H1 (cell line): ENCODE results near the gene TAMM41. TPM values are rescaled to one million over a fixed set of nuclear protein-coding genes. Genes with fewer than 3 reads are reported as not detected.

Source experiments
- CTCF ChIA-PET: fragments of 300-600 bp; sonication (Branson Sonifier 250); formaldehyde crosslinking; loops from one replicate; lab custom pipeline; 2021; ENCODE audit not compliant: partially characterized antibody; lab: Charles Lee
- POLR2A ChIA-PET: fragments of 300-600 bp; sonication (Branson Sonifier 250); formaldehyde crosslinking; loops from one replicate; lab custom pipeline; 2021; ENCODE audit warnings: inconsistent platforms; ENCODE audit not compliant: partially characterized antibody; lab: Charles Lee
- DNase-seq, 2 experiments: peaks; one replicate each; pipeline versions ENCODE4 v3.0.0 to v3.0.0-alpha.2; 2010 to 2022; ENCODE audit warnings: low spot score in 2 of 2, low read depth in 1 of 2, mixed read lengths in 1 of 2
- FAIRE-seq: peaks from 2 replicates; lab custom pipeline; 2011; peaks lifted over from hg19 to GRCh38; lab: Jason Lieb, UNC
- H2AFZ ChIP-seq: 2 replicates; pipeline ENCODE4 v1.8.1; 2012; ENCODE audit warnings: low read length, inconsistent platforms
- H2AK5ac ChIP-seq: 2 replicates; pipeline ENCODE4 v1.6.1; 2013; ENCODE audit warnings: low read depth, low read length
- H2BK120ac ChIP-seq: replicated peaks from 2 replicates; pipeline ENCODE3; 2013; ENCODE audit warnings: low read depth, low read length, inconsistent platforms
- H2BK12ac ChIP-seq: 2 replicates; pipeline ENCODE4 v1.6.1; 2013; ENCODE audit warnings: low read depth, low read length
- H2BK15ac ChIP-seq: 2 replicates; pipeline ENCODE4 v1.6.1; 2013; ENCODE audit warnings: low read length
- H2BK20ac ChIP-seq: 2 replicates; pipeline ENCODE4 v1.6.1; 2013; ENCODE audit warnings: low read length
- H2BK5ac ChIP-seq: 2 replicates; pipeline ENCODE4 v1.6.1; 2013; ENCODE audit warnings: low read depth, low read length
- H3K14ac ChIP-seq: 2 replicates; pipeline ENCODE4 v1.6.1; 2013; ENCODE audit warnings: inconsistent platforms; ENCODE audit not compliant: insufficient read length
- H3K18ac ChIP-seq: 2 replicates; pipeline ENCODE4 v1.6.1; 2013; ENCODE audit warnings: low read length; ENCODE audit errors: extremely low read depth
- H3K23ac ChIP-seq: 2 replicates; pipeline ENCODE4 v1.6.1; 2013; ENCODE audit warnings: inconsistent platforms; ENCODE audit not compliant: insufficient read length
- H3K23me2 ChIP-seq: 2 replicates; pipeline ENCODE4 v1.6.1; 2013; ENCODE audit warnings: low read depth, low read length
- H3K27ac ChIP-seq: 2 replicates; pipeline ENCODE4 v1.6.1; 2011; ENCODE audit warnings: low read depth, low read length, inconsistent platforms
- H3K27me3 ChIP-seq, 4 experiments: replicated peaks in 1 of 4; 1 replicate in 1 of 4; 2 replicates in 3 of 4; pipeline versions ENCODE4 v1.6.1 to v1.8.1; 2011 to 2013; ENCODE audit warnings: low read length in 3 of 4, mild to moderate bottlenecking in 3 of 4, inconsistent platforms in 2 of 4, mixed read lengths in 2 of 4, moderate library complexity in 1 of 4; ENCODE audit not compliant: control insufficient read depth in 3 of 4, insufficient read depth in 3 of 4; ENCODE audit errors: extremely low read depth in 1 of 4
- H3K36me3 ChIP-seq, 4 experiments: 2 replicates each; pipeline versions ENCODE4 v1.6.1 to v1.8.1; 2011 to 2013; ENCODE audit warnings: mild to moderate bottlenecking in 4 of 4, low read length in 3 of 4, moderate library complexity in 2 of 4, control low read depth in 1 of 4, inconsistent platforms in 1 of 4; ENCODE audit not compliant: insufficient read depth in 4 of 4, control insufficient read depth in 2 of 4
- H3K4ac ChIP-seq: replicated peaks from 2 replicates; pipeline ENCODE3; 2013; ENCODE audit warnings: low read length, low read depth, mixed read lengths, inconsistent platforms; ENCODE audit not compliant: insufficient read length
- H3K4me1 ChIP-seq, 4 experiments: replicated peaks in 1 of 4; 1 replicate in 1 of 4; 2 replicates in 3 of 4; pipeline versions ENCODE4 v1.6.1 to v1.8.1; 2011 to 2013; ENCODE audit warnings: low read length in 3 of 4, inconsistent platforms in 2 of 4, mixed read lengths in 1 of 4; ENCODE audit not compliant: insufficient read depth in 4 of 4, control insufficient read depth in 3 of 4
- H3K4me2 ChIP-seq, 2 experiments: 2 replicates each; pipeline versions ENCODE4 v1.6.1 to v1.8.1; 2011 to 2013; ENCODE audit warnings: low read depth in 2 of 2, low read length in 2 of 2, control low read depth in 1 of 2, inconsistent platforms in 1 of 2, mild to moderate bottlenecking in 1 of 2; ENCODE audit not compliant: insufficient read depth in 1 of 2
- H3K4me3 ChIP-seq, 4 experiments: fragments of 200-600, 300-600 bp in 1 of 4; sonication (generic), shearing (Covaris generic), sonication (Bioruptor Twin) in 1 of 4; 2 replicates each; pipeline versions ENCODE4 v1.5.1 to v1.8.1; 2011 to 2016; ENCODE audit warnings: low read length in 4 of 4, low read depth in 3 of 4, control low read depth in 2 of 4, inconsistent platforms in 2 of 4, mild to moderate bottlenecking in 2 of 4, mixed read lengths in 1 of 4, moderate library complexity in 1 of 4; ENCODE audit not compliant: insufficient read depth in 2 of 4; ENCODE audit errors: extremely low read depth in 1 of 4
- H3K56ac ChIP-seq: replicated peaks from 2 replicates; pipeline ENCODE3; 2013; ENCODE audit warnings: low read depth, mild to moderate bottlenecking, mixed read lengths, low read length, inconsistent platforms; ENCODE audit not compliant: insufficient read length
- H3K79me1 ChIP-seq: 2 replicates; pipeline ENCODE4 v1.6.1; 2013; ENCODE audit warnings: low read depth, low read length, control low read depth
- H3K79me2 ChIP-seq, 2 experiments: 2 replicates each; pipeline versions ENCODE4 v1.6.1 to v1.8.1; 2012 to 2013; ENCODE audit warnings: low read length in 2 of 2, mild to moderate bottlenecking in 2 of 2, inconsistent platforms in 1 of 2; ENCODE audit not compliant: insufficient read depth in 2 of 2, control insufficient read depth in 1 of 2
- H3K9ac ChIP-seq, 4 experiments: replicated peaks in 1 of 4; 1 replicate in 1 of 4; 2 replicates in 3 of 4; pipeline versions ENCODE4 v1.6.1 to v1.8.1; 2011 to 2013; ENCODE audit warnings: low read depth in 3 of 4, low read length in 3 of 4, control low read depth in 2 of 4, mild to moderate bottlenecking in 2 of 4, moderate library complexity in 2 of 4, inconsistent platforms in 1 of 4; ENCODE audit errors: extremely low read depth in 1 of 4
- H3K9me3 ChIP-seq, 2 experiments: 2 replicates each; pipeline versions ENCODE4 v1.6.1 to v1.8.1; 2012 to 2013; ENCODE audit warnings: mild to moderate bottlenecking in 2 of 2, moderate library complexity in 2 of 2, control low read depth in 1 of 2, inconsistent platforms in 1 of 2, low read depth in 1 of 2, low read length in 1 of 2, mixed read lengths in 1 of 2; ENCODE audit not compliant: insufficient read depth in 2 of 2
- H4K20me1 ChIP-seq, 2 experiments: replicated peaks in 1 of 2; 2 replicates each; pipeline versions ENCODE3 to v1.8.1; 2011 to 2013; ENCODE audit warnings: inconsistent platforms in 2 of 2, low read length in 2 of 2, mild to moderate bottlenecking in 1 of 2; ENCODE audit not compliant: insufficient read depth in 2 of 2, control insufficient read depth in 1 of 2
- H4K5ac ChIP-seq: 2 replicates; pipeline ENCODE4 v1.6.1; 2013; ENCODE audit warnings: low read length, low read depth, mixed read lengths, inconsistent platforms; ENCODE audit not compliant: insufficient read length
- H4K8ac ChIP-seq: 2 replicates; pipeline ENCODE4 v1.8.0; 2013; ENCODE audit warnings: mild to moderate bottlenecking, moderate library complexity, low read length, inconsistent platforms; ENCODE audit not compliant: insufficient read depth; ENCODE audit errors: extremely low read depth
- H4K91ac ChIP-seq: replicated peaks from 2 replicates; pipeline ENCODE3; 2013; ENCODE audit warnings: low read length, mixed read lengths, inconsistent platforms; ENCODE audit not compliant: insufficient read length
- EP300 ChIP-seq, 2 experiments: IDR thresholded peaks; 1 replicate in 1 of 2; 2 replicates in 1 of 2; pipeline ENCODE4 v1.6.1; 2011 to 2012; ENCODE audit warnings: low read depth in 2 of 2, low read length in 2 of 2, mild to moderate bottlenecking in 2 of 2, borderline replicate concordance in 1 of 2, inconsistent platforms in 1 of 2, moderate library complexity in 1 of 2
- WGBS, 2 experiments: shearing (Covaris generic) in 1 of 2; methylation state at CpG; one replicate each; pipeline versions ENCODE4 v1.1.6 to v1.1.7; 2013 to 2015; ENCODE audit warnings: low lambda C conversion rate in 2 of 2, mixed read lengths in 2 of 2, inconsistent platforms in 1 of 2, low coverage in 1 of 2, missing lambda C conversion rate in 1 of 2; ENCODE audit not compliant: insufficient replicate concordance in 2 of 2, insufficient coverage in 1 of 2, insufficient read length in 1 of 2; ENCODE audit errors: extremely low coverage in 1 of 2, missing lambda C conversion rate in 1 of 2; 5-methylcytosine and 5-hydroxymethylcytosine counted together
- polyA plus RNA-seq, 7 experiments: library from polyadenylated mRNA; depleted of rRNA in 3 of 7; stranded (reverse) in 5 of 7; unstranded in 2 of 7; fragments of >200 nt in 5 of 7; fragments of 200-250 nt in 2 of 7; gene quantifications; 1 replicate in 5 of 7; 2 replicates in 1 of 7; 4 replicates in 1 of 7; pipeline versions ENCODE4 v1.2.1 to v1.2.3, GENCODE V29; 2011 to 2013; ENCODE audit warnings: missing spikeins in 2 of 7, mixed read lengths in 2 of 7
- total RNA-seq: library from RNA; stranded (reverse); fragmentation: NEBNext Ultra II Directional; extraction: Animal tissue kit (Norgen Biotek cat#: 25700); gene quantifications from 2 replicates; pipeline ENCODE4 v1.2.1, GENCODE V29; 2021

TAMM41 gene
- total and polyA plus RNA-seq, 2 of the 8 experiments (the other 6 are each of a cell fraction or from before 2014, with no cell fraction given) = 16.9 to 22.5 TPM

DNA sequence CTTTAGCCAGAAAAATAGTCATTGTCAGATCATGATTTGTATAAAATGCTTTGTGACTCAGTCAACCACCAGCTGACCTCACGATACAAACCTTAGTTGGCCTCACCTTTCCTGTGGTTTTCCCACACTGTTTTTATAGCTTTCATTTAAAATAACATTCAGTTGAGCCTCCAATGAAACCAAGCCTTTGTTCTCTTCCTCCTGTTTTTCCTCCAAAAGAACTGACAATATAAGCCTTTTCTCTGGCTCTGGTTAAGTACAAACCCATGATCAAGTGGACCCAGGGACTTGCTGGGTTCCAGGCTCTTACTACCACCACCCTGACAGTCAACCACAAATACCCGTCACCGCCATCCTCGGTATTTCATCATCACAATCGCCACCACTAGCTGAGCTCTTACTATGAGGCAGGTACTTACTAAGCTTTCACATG is 81.7 kb downstream of the TAMM41 start:
- no peak overlapping the region for H2AK5ac ChIP-seq
- no peak overlapping the region for H2BK5ac ChIP-seq
- no peak overlapping the region for H3K56ac ChIP-seq
- no peak overlapping the region for H2BK120ac ChIP-seq
- H3K36me3 ChIP-seq = no peaks in the 10 kb centered on the region
- H3K27ac ChIP-seq = no peak overlapping the region
- H3K18ac ChIP-seq = no peak overlapping the region
- no peak overlapping the region; a peak in 2 of 8 replicates for H3K4me3 ChIP-seq
- WGBS, 2 experiments = 97% methylated on average over 5 of the region's 5 CpGs; no CpG with 5 or more reads in 1 of the 2 experiments
- H4K91ac ChIP-seq = no peak overlapping the region
- H2BK12ac ChIP-seq = no peak overlapping the region
- no peak overlapping the region for H3K9ac ChIP-seq
- no peak overlapping the region for H3K23ac ChIP-seq
- peaks cover 0 to 2% (median 0%) of the 10 kb centered on the region in 4 experiments; a peak in 2 of 7 replicates for H3K4me1 ChIP-seq
- no peak overlapping the region for H2BK20ac ChIP-seq
- no peaks in the 10 kb centered on the region for H3K23me2 ChIP-seq
- H3K9me3 ChIP-seq = no peaks in the 10 kb centered on the region
- no peak overlapping the region for H4K5ac ChIP-seq
- no peak overlapping the region for H3K4me2 ChIP-seq
- no peaks in the 10 kb centered on the region for H3K79me2 ChIP-seq
- no peaks in the 10 kb centered on the region for H3K79me1 ChIP-seq
- peaks cover 0 to under 1% (median 0%) of the 10 kb centered on the region in 4 experiments; a peak in 3 of 7 replicates for H3K27me3 ChIP-seq
- no peak overlapping the region for H3K4ac ChIP-seq
- no peak overlapping the region for H4K8ac ChIP-seq
- H4K20me1 ChIP-seq = no peaks in the 10 kb centered on the region
- no peak overlapping the region for H2BK15ac ChIP-seq
- no peak for DNase-seq
- H2AFZ ChIP-seq = no peak overlapping the region
- CTCF ChIA-PET = interaction anchor here (0.7 to 2.1 kb wide), 5 partner anchors 9 to 102 kb away, joined by 3 to 9 read pairs (median 5); no protein-coding TSS in a partner anchor
- POLR2A ChIA-PET = no interaction called here
- TF ChIP-seq EP300 (IDR thresholded peaks at IDR 0.05; ENCODE audit: borderline replicate concordance in 1 of 2, low read depth in 2 of 2, low read length in 2 of 2) = no peak
- FAIRE-seq = no peak
- H3K14ac ChIP-seq = no peak overlapping the region
